Neural progenitor cell (in vitro differentiated cells): ENCODE measurements around the gene MIR17HG.

Experiments
- EZH2 ChIP-seq: fragments of 200-600 bp; sonication (generic); IDR thresholded peaks from 2 replicates; pipeline ENCODE4 v1.6.1; 2017; ENCODE audit warnings: antibody characterized with exemption, mild to moderate bottlenecking, moderate library complexity
- EZH2phosphoT487 ChIP-seq: fragments of 200-600 bp; sonication (generic); IDR thresholded peaks from 2 replicates; pipeline ENCODE4 v1.6.1; 2017; ENCODE audit warnings: antibody characterized with exemption
- TF ChIP-seq, protein P1 (sequence below): fragments of 200-600 bp; sonication (generic); IDR thresholded peaks from 2 replicates; pipeline ENCODE4 v1.5.1; 2017; ENCODE audit warnings: antibody characterized with exemption, mild to moderate bottlenecking

DNA sequence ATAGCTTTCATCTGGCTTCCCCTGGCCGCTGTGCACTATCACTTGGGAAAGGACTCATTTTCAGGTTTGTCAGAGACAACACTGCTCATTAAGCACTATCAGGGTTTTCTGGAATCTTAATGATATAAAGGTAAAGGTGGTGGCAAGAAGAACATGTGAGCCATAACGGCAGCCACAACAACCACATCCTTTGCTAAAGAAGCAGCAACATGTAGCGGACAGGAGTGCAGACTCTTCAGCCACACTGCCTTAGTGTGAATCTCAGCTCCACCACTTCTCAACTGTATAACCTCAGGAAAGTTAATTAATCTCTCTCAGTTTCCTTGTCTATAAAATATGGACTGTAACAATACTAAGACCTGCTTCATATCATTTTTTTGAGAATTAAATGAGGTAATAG is 24.1 kb upstream of the MIR17HG start:
- TF ChIP-seq, protein P1, sequence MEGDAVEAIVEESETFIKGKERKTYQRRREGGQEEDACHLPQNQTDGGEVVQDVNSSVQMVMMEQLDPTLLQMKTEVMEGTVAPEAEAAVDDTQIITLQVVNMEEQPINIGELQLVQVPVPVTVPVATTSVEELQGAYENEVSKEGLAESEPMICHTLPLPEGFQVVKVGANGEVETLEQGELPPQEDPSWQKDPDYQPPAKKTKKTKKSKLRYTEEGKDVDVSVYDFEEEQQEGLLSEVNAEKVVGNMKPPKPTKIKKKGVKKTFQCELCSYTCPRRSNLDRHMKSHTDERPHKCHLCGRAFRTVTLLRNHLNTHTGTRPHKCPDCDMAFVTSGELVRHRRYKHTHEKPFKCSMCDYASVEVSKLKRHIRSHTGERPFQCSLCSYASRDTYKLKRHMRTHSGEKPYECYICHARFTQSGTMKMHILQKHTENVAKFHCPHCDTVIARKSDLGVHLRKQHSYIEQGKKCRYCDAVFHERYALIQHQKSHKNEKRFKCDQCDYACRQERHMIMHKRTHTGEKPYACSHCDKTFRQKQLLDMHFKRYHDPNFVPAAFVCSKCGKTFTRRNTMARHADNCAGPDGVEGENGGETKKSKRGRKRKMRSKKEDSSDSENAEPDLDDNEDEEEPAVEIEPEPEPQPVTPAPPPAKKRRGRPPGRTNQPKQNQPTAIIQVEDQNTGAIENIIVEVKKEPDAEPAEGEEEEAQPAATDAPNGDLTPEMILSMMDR = no peak
- TF ChIP-seq EZH2phosphoT487 (no peak), EZH2 (no peak)
